Gastroesophageal sphincter (tissue), 4 donors: ENCODE data around the gene FOXB1. TPM values are rescaled to one million over a fixed set of nuclear protein-coding genes. Genes with fewer than 3 reads are reported as not detected.

Experiments
- ATAC-seq: fragments of 150-250 bp; one replicate; pipeline ENCODE4 v1.9.1; 2016; ENCODE audit warnings: mild to moderate bottlenecking, moderate library complexity
- H3K27ac ChIP-seq, 4 donors: fragments of 200-600 bp; sonication (generic) in 3 of 4; 1 replicate in 3 of 4; 2 replicates in 1 of 4; pipeline ENCODE4 v1.5.1; 2016 to 2019
- H3K27me3 ChIP-seq: fragments of 200-600 bp; sonication (generic); one replicate; pipeline ENCODE4 v1.5.1; 2019
- H3K36me3 ChIP-seq, 2 donors: fragments of 200-600 bp; sonication (generic); one replicate each; pipeline ENCODE4 v1.5.1; 2019; ENCODE audit warnings: control low read depth in 1 of 2
- H3K4me1 ChIP-seq, 3 donors: fragments of 200-600 bp; sonication (generic); 1 replicate in 2 of 3; 2 replicates in 1 of 3; pipeline ENCODE4 v1.5.1; 2016 to 2019; ENCODE audit warnings: control low read depth in 2 of 3
- H3K4me3 ChIP-seq, 2 donors: fragments of 200-600 bp; sonication (generic); one replicate each; pipeline ENCODE4 v1.5.1; 2019; ENCODE audit warnings: mild to moderate bottlenecking in 1 of 2, moderate library complexity in 1 of 2
- H3K9me3 ChIP-seq, 3 donors: fragments of 200-600 bp; sonication (generic); one replicate each; pipeline ENCODE4 v1.5.1; 2017 to 2019; ENCODE audit warnings: control low read depth in 2 of 3
- CTCF ChIP-seq, 4 experiments: fragments of 200-600 bp in 2 of 4; fragments of 450-650 bp in 2 of 4; sonication (generic) in 1 of 4; IDR thresholded peaks; one replicate each; pipeline ENCODE4 v1.5.1; 2017 to 2019; ENCODE audit warnings: antibody characterized with exemption in 4 of 4, mild to moderate bottlenecking in 2 of 4, moderate library complexity in 2 of 4
- EP300 ChIP-seq: sonication (generic); formaldehyde crosslinking; IDR thresholded peaks from one replicate; pipeline ENCODE4 v1.6.1; 2017; ENCODE audit warnings: antibody characterized with exemption, mild to moderate bottlenecking
- POLR2A ChIP-seq, 2 donors: fragments of 450-650 bp; IDR thresholded peaks; one replicate each; pipeline ENCODE4 v1.6.1; 2017; ENCODE audit warnings: antibody characterized with exemption in 2 of 2, mild to moderate bottlenecking in 2 of 2, moderate library complexity in 1 of 2
- POLR2AphosphoS5 ChIP-seq: sonication (generic); formaldehyde crosslinking; IDR thresholded peaks from one replicate; pipeline ENCODE4 v1.6.1; 2017; ENCODE audit warnings: antibody characterized with exemption
- WGBS, 2 donors: methylation state at CpG; one replicate each; pipeline ENCODE4 v1.1.5; 2018; ENCODE audit warnings: low coverage in 1 of 2; 5-methylcytosine and 5-hydroxymethylcytosine counted together
- total RNA-seq, 4 donors: library from RNA; depleted of rRNA; stranded (reverse); fragments of >200 nt; gene quantifications; one replicate each; pipeline ENCODE4 v1.1.0, GENCODE V29; 2016

Gene FOXB1
- total RNA-seq, 4 donors from 2014 or later: not detected

GRCh38 chr15:60020736-60021135, 16.6 kb downstream of the FOXB1 start:
- H3K27ac ChIP-seq: no peak overlapping the region
- peaks cover 0 to 23% (median 0%) of the 10 kb centered on the region in 3 donors for H3K9me3 ChIP-seq
- TF ChIP-seq POLR2A (IDR thresholded peaks at IDR 0.05) (no peak), POLR2AphosphoS5 (no peak), EP300 (no peak), CTCF (IDR thresholded peaks at IDR 0.05) (no peak)
- WGBS, 2 donors: 22 to 38% methylated on average over 3 of the region's 3 CpGs
- H3K27me3 ChIP-seq: peaks cover 65% of the 10 kb centered on the region
- no peak for ATAC-seq
- no peak overlapping the region for H3K4me3 ChIP-seq
- H3K36me3 ChIP-seq: no peaks in the 10 kb centered on the region
- H3K4me1 ChIP-seq: no peaks in the 10 kb centered on the region

GRCh38 chr15:60021589-60022378, 17.7 kb downstream of the FOXB1 start:
- TF ChIP-seq POLR2A (IDR thresholded peaks at IDR 0.05) (no peak), CTCF (IDR thresholded peaks at IDR 0.05) (no peak), EP300 (no peak), POLR2AphosphoS5 (no peak)
- Histone ChIP-seq H3K36me3 (no peaks in the 10 kb centered on the region), H3K9me3 (peaks cover 0 to 22% (median 0%) of the 10 kb centered on the region in 3 donors), H3K27me3 (peaks cover 55% of the 10 kb centered on the region), H3K4me1 (no peaks in the 10 kb centered on the region), H3K4me3 (no peak overlapping the region), H3K27ac (no peak overlapping the region)
- no peak for ATAC-seq
- 71 to 76% methylated on average over 6 to 7 of the region's 7 CpGs for WGBS, 2 donors

GRCh38 chr15:60022379-60022741, 18.2 kb downstream of the FOXB1 start:
- no peak for ATAC-seq
- Histone ChIP-seq H3K9me3 (peaks cover 0 to 16% (median 0%) of the 10 kb centered on the region in 3 donors), H3K27me3 (peaks cover 49% of the 10 kb centered on the region), H3K36me3 (no peaks in the 10 kb centered on the region), H3K4me3 (no peak overlapping the region), H3K4me1 (no peaks in the 10 kb centered on the region), H3K27ac (no peak overlapping the region)
- TF ChIP-seq POLR2AphosphoS5 (no peak), EP300 (no peak), POLR2A (IDR thresholded peaks at IDR 0.05) (no peak), CTCF (IDR thresholded peaks at IDR 0.05) (no peak)
- WGBS, 2 donors: 29 to 36% methylated on average over 2 of the region's 3 CpGs

GRCh38 chr15:60026555-60026954, 22.4 kb downstream of the FOXB1 start:
- Histone ChIP-seq H3K9me3 (no peaks in the 10 kb centered on the region), H3K4me3 (no peak overlapping the region), H3K27ac (no peak overlapping the region), H3K36me3 (no peaks in the 10 kb centered on the region), H3K4me1 (no peaks in the 10 kb centered on the region), H3K27me3 (peaks cover 33% of the 10 kb centered on the region)
- no peak for ATAC-seq
- 44 to 57% methylated on average over 2 of the region's 2 CpGs for WGBS, 2 donors
- TF ChIP-seq EP300 (no peak), POLR2AphosphoS5 (no peak), POLR2A (IDR thresholded peaks at IDR 0.05) (no peak), CTCF (IDR thresholded peaks at IDR 0.05) (no peak)

GRCh38 chr15:60035344-60035743, 31.2 kb downstream of the FOXB1 start:
- Histone ChIP-seq H3K27ac (no peak overlapping the region), H3K4me3 (no peak overlapping the region), H3K9me3 (no peaks in the 10 kb centered on the region), H3K4me1 (no peaks in the 10 kb centered on the region), H3K36me3 (no peaks in the 10 kb centered on the region), H3K27me3 (peaks cover 24% of the 10 kb centered on the region)
- no peak for TF ChIP-seq CTCF (IDR thresholded peaks at IDR 0.05)
- TF ChIP-seq EP300: no peak
- TF ChIP-seq POLR2AphosphoS5: no peak
- TF ChIP-seq POLR2A (IDR thresholded peaks at IDR 0.05): no peak
- ATAC-seq: no peak
- 52 to 55% methylated on average over 3 of the region's 3 CpGs for WGBS, 2 donors
